Smooth muscle cell (in vitro differentiated cells): ENCODE results near the gene NTNG1. TPM values are rescaled to one million over a fixed set of nuclear protein-coding genes. Genes with fewer than 3 reads are reported as not detected.

Experiments used
- DNase-seq: peaks from one replicate; lab custom pipeline; 2025; ENCODE audit not compliant: unreplicated experiment; lab: John Stamatoyannopoulos, UW
- H2AFZ ChIP-seq: fragments of 200-600 bp; sonication (generic); 2 replicates; pipeline ENCODE4 v1.6.0; 2016; ENCODE audit warnings: antibody characterized with exemption, low read depth, mild to moderate bottlenecking
- H3F3A ChIP-seq: fragments of 200-600 bp; sonication (generic); 2 replicates; pipeline ENCODE4 v1.6.0; 2017; ENCODE audit warnings: antibody characterized with exemption, low read depth
- H3K27ac ChIP-seq: fragments of 200-600 bp; sonication (generic); 2 replicates; pipeline ENCODE4 v1.5.1; 2016; ENCODE audit warnings: low read depth, mild to moderate bottlenecking
- H3K27me3 ChIP-seq: fragments of 200-600 bp; sonication (generic); 2 replicates; pipeline ENCODE4 v1.6.1; 2016; ENCODE audit warnings: low read depth, mild to moderate bottlenecking
- H3K36me3 ChIP-seq: fragments of 200-600 bp; sonication (generic); 2 replicates; pipeline ENCODE4 v1.5.1; 2016; ENCODE audit warnings: low read depth
- H3K4me1 ChIP-seq: fragments of 200-600 bp; sonication (generic); 2 replicates; pipeline ENCODE4 v1.5.1; 2016; ENCODE audit warnings: low read depth
- H3K4me2 ChIP-seq: fragments of 200-600 bp; sonication (generic); 2 replicates; pipeline ENCODE4 v1.6.0; 2016; ENCODE audit warnings: mild to moderate bottlenecking
- H3K4me3 ChIP-seq: fragments of 200-600 bp; sonication (generic); 2 replicates; pipeline ENCODE4 v1.5.1; 2016; ENCODE audit warnings: mild to moderate bottlenecking
- H3K79me2 ChIP-seq: fragments of 200-600 bp; sonication (generic); 2 replicates; pipeline ENCODE4 v1.6.0; 2016; ENCODE audit warnings: low read depth, mild to moderate bottlenecking
- H3K9ac ChIP-seq: fragments of 200-600 bp; sonication (generic); 2 replicates; pipeline ENCODE4 v1.6.0; 2016; ENCODE audit warnings: low read depth
- H3K9me3 ChIP-seq: fragments of 200-600 bp; sonication (generic); replicated peaks from 2 replicates; pipeline ENCODE4 v1.5.1; 2016; ENCODE audit warnings: low read depth
- H4K20me1 ChIP-seq: fragments of 200-600 bp; sonication (generic); 2 replicates; pipeline ENCODE4 v1.6.0; 2016; ENCODE audit warnings: low read depth
- CTCF ChIP-seq: fragments of 200-600 bp; sonication (generic); IDR thresholded peaks from 2 replicates; pipeline ENCODE4 v1.5.1; 2017; ENCODE audit warnings: borderline replicate concordance, mild to moderate bottlenecking, antibody characterized with exemption; ENCODE audit not compliant: insufficient read depth, poor library complexity, severe bottlenecking
- WGBS: methylation state at CpG from one replicate; pipeline ENCODE4 v1.1.7; 2016; ENCODE audit warnings: low lambda C conversion rate; 5-methylcytosine and 5-hydroxymethylcytosine counted together
- polyA plus RNA-seq: library from polyadenylated mRNA; unstranded; fragments of >200 nt; fragmentation: Nextera tagmentation; extraction: Ambion mirVana; gene quantifications from 2 replicates; pipeline ENCODE4 v1.2.1, GENCODE V29; 2016
- total RNA-seq: library from RNA; depleted of rRNA; stranded (reverse); fragments of >200 nt; gene quantifications from 2 replicates; pipeline ENCODE4 v1.2.3, GENCODE V29; 2014

NTNG1 gene
- total and polyA plus RNA-seq, 2 experiments from 2014 or later: 0.39 to 1.1 TPM

GRCh38 chr1:107244709-107245500 is 104.1 kb downstream of the NTNG1 start:
- 71% methylated on average over 7 of the region's 7 CpGs for WGBS
- no peak for DNase-seq
- no peak overlapping the region for H2AFZ ChIP-seq

GRCh38 chr1:107246775-107247345 is 106.0 kb downstream of the NTNG1 start:
- 70% methylated on average over 8 of the region's 8 CpGs for WGBS
- no peak for DNase-seq
- TF ChIP-seq CTCF: no peak
- H4K20me1 ChIP-seq: no peaks in the 10 kb centered on the region
- no peak overlapping the region for H3K9ac ChIP-seq
- H3K4me1 ChIP-seq: no peaks in the 10 kb centered on the region
- H3F3A ChIP-seq: no peaks in the 10 kb centered on the region
- H3K4me3 ChIP-seq: no peak overlapping the region
- H3K27ac ChIP-seq: no peak overlapping the region
- no peak overlapping the region for H2AFZ ChIP-seq
- H3K9me3 ChIP-seq: no peaks in the 10 kb centered on the region
- H3K27me3 ChIP-seq: no peaks in the 10 kb centered on the region
- no peaks in the 10 kb centered on the region for H3K36me3 ChIP-seq
- H3K4me2 ChIP-seq: no peak overlapping the region
- no peaks in the 10 kb centered on the region for H3K79me2 ChIP-seq

More at GRCh38 chr1:107244709-107245500, 104.1 kb downstream of the NTNG1 start:
- Histone ChIP-seq H3F3A (no peaks in the 10 kb centered on the region), H3K9me3 (no peaks in the 10 kb centered on the region), H3K27me3 (no peaks in the 10 kb centered on the region), H3K79me2 (no peaks in the 10 kb centered on the region), H3K4me2 (no peak overlapping the region), H3K4me3 (no peak overlapping the region), H4K20me1 (no peaks in the 10 kb centered on the region), H3K27ac (no peak overlapping the region), H3K36me3 (no peaks in the 10 kb centered on the region), H3K9ac (no peak overlapping the region), H3K4me1 (no peaks in the 10 kb centered on the region)
- TF ChIP-seq CTCF: no peak

GRCh38 chr1:107247679-107248078 is 106.8 kb downstream of the NTNG1 start:
- Histone ChIP-seq H3K4me3 (no peak overlapping the region), H3K27ac (no peak overlapping the region), H3K9me3 (no peaks in the 10 kb centered on the region), H4K20me1 (no peaks in the 10 kb centered on the region), H3K27me3 (no peaks in the 10 kb centered on the region), H3K4me1 (no peaks in the 10 kb centered on the region), H3K36me3 (no peaks in the 10 kb centered on the region), H3K9ac (no peak overlapping the region), H3F3A (no peaks in the 10 kb centered on the region), H3K79me2 (no peaks in the 10 kb centered on the region), H2AFZ (no peak overlapping the region), H3K4me2 (no peak overlapping the region)
- no peak for TF ChIP-seq CTCF
- DNase-seq: no peak
- 92% methylated on average over 1 of the region's 1 CpG for WGBS

- 88% methylated on average over 1 of the region's 1 CpG for WGBS
- Histone ChIP-seq H3K9ac (no peak overlapping the region), H3F3A (no peaks in the 10 kb centered on the region)
These were observed 109.3 kb downstream of the NTNG1 start for GRCh38 chr1:107250169-107250568.

More at GRCh38 chr1:107250169-107250568, 109.3 kb downstream of the NTNG1 start:
- Histone ChIP-seq H3K4me1 (peaks cover 8% of the 10 kb centered on the region), H3K4me2 (no peak overlapping the region), H3K79me2 (no peaks in the 10 kb centered on the region), H2AFZ (no peak overlapping the region), H3K9me3 (no peaks in the 10 kb centered on the region), H3K36me3 (no peaks in the 10 kb centered on the region), H3K27ac (no peak overlapping the region), H3K4me3 (no peak overlapping the region), H4K20me1 (no peaks in the 10 kb centered on the region), H3K27me3 (no peaks in the 10 kb centered on the region)
- no peak for DNase-seq
- TF ChIP-seq CTCF: no peak
